ENCODE results near the gene CLEC16A. TPM values are rescaled to one million over a fixed set of nuclear protein-coding genes. Genes with fewer than 3 reads are reported as not detected.

CLEC16A gene
- polyA plus RNA-seq, 3 donors: 3.4 to 12.0 (median 5.8) TPM

- Histone ChIP-seq H3K27me3 (ENCODE audit: control insufficient read depth in 2 of 2, insufficient read depth in 2 of 2, low read length in 2 of 2) (no peaks in the 10 kb centered on the region), H3K27ac (ENCODE audit: low read depth in 1 of 2, low read length in 2 of 2) (no peak overlapping the region), H2AFZ (ENCODE audit: insufficient read depth, low read depth, low read length, poor library complexity, severe bottlenecking) (no peak overlapping the region), H3K79me2 (ENCODE audit: insufficient read depth, low read length) (no peaks in the 10 kb centered on the region), H3K9me3 (replicated peaks in 1 of 2; ENCODE audit: control insufficient read depth in 1 of 2, insufficient read depth in 1 of 2, low read length in 2 of 2) (peaks cover 10 to 18% of the 10 kb centered on the region in 2 donors), H3K9ac (ENCODE audit: insufficient read depth, low read length, poor library complexity, severe bottlenecking) (no peak overlapping the region), H3K4me3 (replicated peaks in 1 of 3; ENCODE audit: low read depth in 2 of 3, low read length in 3 of 3) (no peak overlapping the region), H3K4me1 (ENCODE audit: control insufficient read depth in 1 of 2, insufficient read depth in 2 of 2, low read length in 2 of 2) (peaks cover 35 to 36% of the 10 kb centered on the region in 2 donors), H3K36me3 (replicated peaks in 1 of 2; ENCODE audit: control insufficient read depth in 1 of 2, insufficient read depth in 2 of 2, low read length in 2 of 2) (no peaks in the 10 kb centered on the region), H3K4me2 (replicated peaks; ENCODE audit: extremely low read depth, low read length, poor library complexity, severe bottlenecking) (no peak overlapping the region), H4K20me1 (ENCODE audit: insufficient read depth, low read length) (no peaks in the 10 kb centered on the region)
- no peak for DNase-seq
- Mint-ChIP-seq H3K4me1 (peaks cover 36% of the 10 kb centered on the region), H3K27ac (peak overlapping the region in 1 of 7 donors; percentile 60), H3K9me3 (peaks cover 3 to 22% (median 16%) of the 10 kb centered on the region in 7 donors), H3K27me3 (ENCODE audit: low read depth in 3 of 3) (peaks cover 4 to 14% (median 9%) of the 10 kb centered on the region in 3 donors), H3K36me3 (peaks cover 4 to 7% of the 10 kb centered on the region in 2 donors), H3K4me3 (no peak overlapping the region)
- intact Hi-C loops (cut with micrococcal nuclease): no loop called here
- 92% methylated on average over 16 of the region's 16 CpGs for WGBS (ENCODE audit: insufficient coverage)
- no peak for TF ChIP-seq CTCF (IDR thresholded peaks at IDR 0.05)
These were observed 268.4 kb downstream of the CLEC16A start for GRCh38 chr16:11212798-11213196.

GRCh38 chr16:11213373-11213772 is 269.0 kb downstream of the CLEC16A start:
- H3K36me3 ChIP-seq (replicated peaks in 1 of 2; ENCODE audit: control insufficient read depth in 1 of 2, insufficient read depth in 2 of 2, low read length in 2 of 2): no peaks in the 10 kb centered on the region
- no peak for TF ChIP-seq CTCF (IDR thresholded peaks at IDR 0.05)
- no peak for DNase-seq
- peaks cover 3 to 26% (median 16%) of the 10 kb centered on the region in 7 donors for H3K9me3 Mint-ChIP-seq
- no peak overlapping the region for H2AFZ ChIP-seq (ENCODE audit: insufficient read depth, low read depth, low read length, poor library complexity, severe bottlenecking)
- no peaks in the 10 kb centered on the region for H3K27me3 ChIP-seq (ENCODE audit: control insufficient read depth in 2 of 2, insufficient read depth in 2 of 2, low read length in 2 of 2)
- peaks cover 30 to 31% of the 10 kb centered on the region in 2 donors for H3K4me1 ChIP-seq (ENCODE audit: control insufficient read depth in 1 of 2, insufficient read depth in 2 of 2, low read length in 2 of 2)
- no peak overlapping the region for H3K27ac ChIP-seq (ENCODE audit: low read depth in 1 of 2, low read length in 2 of 2)
- H3K9ac ChIP-seq (ENCODE audit: insufficient read depth, low read length, poor library complexity, severe bottlenecking): no peak overlapping the region
- WGBS (ENCODE audit: insufficient coverage): 100% methylated on average over 2 of the region's 5 CpGs
- peaks cover 10 to 21% of the 10 kb centered on the region in 2 donors for H3K9me3 ChIP-seq (replicated peaks in 1 of 2; ENCODE audit: control insufficient read depth in 1 of 2, insufficient read depth in 1 of 2, low read length in 2 of 2)
- H3K27ac Mint-ChIP-seq: no peak overlapping the region
- no peak overlapping the region for H3K4me3 ChIP-seq (replicated peaks in 1 of 3; ENCODE audit: low read depth in 2 of 3, low read length in 3 of 3)
- peaks cover 31% of the 10 kb centered on the region for H3K4me1 Mint-ChIP-seq
- no peak overlapping the region for H3K4me3 Mint-ChIP-seq
- H4K20me1 ChIP-seq (ENCODE audit: insufficient read depth, low read length): no peaks in the 10 kb centered on the region
- no peaks in the 10 kb centered on the region for H3K79me2 ChIP-seq (ENCODE audit: insufficient read depth, low read length)
- peaks cover 0 to 7% of the 10 kb centered on the region in 2 donors for H3K36me3 Mint-ChIP-seq
- intact Hi-C loops (cut with micrococcal nuclease): no loop called here
- no peak overlapping the region for H3K4me2 ChIP-seq (replicated peaks; ENCODE audit: extremely low read depth, low read length, poor library complexity, severe bottlenecking)
- peaks cover 4 to 14% (median 9%) of the 10 kb centered on the region in 3 donors for H3K27me3 Mint-ChIP-seq (ENCODE audit: low read depth in 3 of 3)

All from CD14-positive monocyte (primary cell).